HG02678 (cell line): ENCODE measurements around the gene CENPF.

Source experiments
- ATAC-seq: cut with Tn5 transposase; IDR thresholded peaks from one replicate; pipeline ENCODE4 v1.9.1; 2021; ENCODE audit warnings: mild to moderate bottlenecking, moderate library complexity; ENCODE audit not compliant: unreplicated experiment

The CENPF gene

GRCh38 chr1:214615109-214615508 lies 12.1 kb downstream of the CENPF start:
- no peak for ATAC-seq

GRCh38 chr1:214615871-214616270 lies 12.9 kb downstream of the CENPF start:
- ATAC-seq: no peak

GRCh38 chr1:214617246-214617645 lies 14.3 kb downstream of the CENPF start:
- ATAC-seq: no peak

- no peak for ATAC-seq
These were observed 14.8 kb downstream of the CENPF start for GRCh38 chr1:214617843-214618242.

- no peak for ATAC-seq
These were observed 18.2 kb downstream of the CENPF start for GRCh38 chr1:214621236-214621635.

- no peak for ATAC-seq
These were observed 20.4 kb downstream of the CENPF start for GRCh38 chr1:214623430-214623829.

- ATAC-seq: peak; percentile 68
These were observed 29.1 kb downstream of the CENPF start for GRCh38 chr1:214632091-214632490.

- ATAC-seq: no peak
These were observed 30.7 kb downstream of the CENPF start for GRCh38 chr1:214633686-214634085.

- no peak for ATAC-seq
These were observed 31.3 kb downstream of the CENPF start for GRCh38 chr1:214634267-214634666.

GRCh38 chr1:214635086-214635485 lies 32.1 kb downstream of the CENPF start:
- ATAC-seq: no peak

- no peak for ATAC-seq
These were observed 32.5 kb downstream of the CENPF start for GRCh38 chr1:214635506-214635905.

GRCh38 chr1:214636436-214636835 lies 33.4 kb downstream of the CENPF start:
- no peak for ATAC-seq

GRCh38 chr1:214637125-214637524 lies 34.1 kb downstream of the CENPF start:
- ATAC-seq: no peak

GRCh38 chr1:214637722-214638458 lies 34.9 kb downstream of the CENPF start:
- peak; percentile 81 for ATAC-seq

- no peak for ATAC-seq
These were observed 35.4 kb downstream of the CENPF start for GRCh38 chr1:214638459-214638807.

GRCh38 chr1:214638997-214639396 lies 36.0 kb downstream of the CENPF start:
- ATAC-seq: no peak

- no peak for ATAC-seq
These were observed 37.6 kb downstream of the CENPF start for GRCh38 chr1:214640431-214641213.

- ATAC-seq: no peak
These were observed 38.4 kb downstream of the CENPF start for GRCh38 chr1:214641214-214641895.

- ATAC-seq: no peak
These were observed 40.0 kb downstream of the CENPF start for GRCh38 chr1:214643030-214643429.

- no peak for ATAC-seq
These were observed 42.7 kb downstream of the CENPF start for GRCh38 chr1:214645712-214646111.

- no peak for ATAC-seq
These were observed 45.8 kb downstream of the CENPF start for GRCh38 chr1:214648801-214649200.

- no peak for ATAC-seq
These were observed 46.6 kb downstream of the CENPF start for GRCh38 chr1:214649607-214650006.
